Liver (tissue), 9 donors: ENCODE results near the gene ANKS1A. TPM values are rescaled to one million over a fixed set of nuclear protein-coding genes. Genes with fewer than 3 reads are reported as not detected.

ENCODE experiments used
- DNase-seq: peaks from one replicate; pipeline ENCODE4 v3.0.0-alpha.2; 2017; ENCODE audit warnings: low spot score
- H3K27ac ChIP-seq, 2 donors: one replicate each; pipeline ENCODE4 v1.7.0; 2013; ENCODE audit warnings: inconsistent platforms in 2 of 2, low read length in 2 of 2, control low read depth in 1 of 2, low read depth in 1 of 2, mild to moderate bottlenecking in 1 of 2
- H3K27me3 ChIP-seq, 4 donors: one replicate each; pipeline versions ENCODE4 v1.6.1 to v1.7.0; 2013; ENCODE audit warnings: low read length in 3 of 4, inconsistent platforms in 1 of 4, mild to moderate bottlenecking in 1 of 4, moderate library complexity in 1 of 4; ENCODE audit not compliant: control insufficient read depth in 4 of 4, insufficient read depth in 4 of 4
- H3K36me3 ChIP-seq, 4 donors: one replicate each; pipeline versions ENCODE4 v1.6.1 to v1.7.0; 2013; ENCODE audit warnings: low read length in 3 of 4, mild to moderate bottlenecking in 3 of 4, low read depth in 1 of 4, moderate library complexity in 1 of 4; ENCODE audit not compliant: control insufficient read depth in 4 of 4, insufficient read depth in 3 of 4
- H3K4me1 ChIP-seq, 4 donors: one replicate each; pipeline versions ENCODE4 v1.6.1 to v1.7.0; 2013; ENCODE audit warnings: low read length in 3 of 4, mild to moderate bottlenecking in 3 of 4, moderate library complexity in 1 of 4; ENCODE audit not compliant: control insufficient read depth in 4 of 4, insufficient read depth in 4 of 4
- H3K4me3 ChIP-seq, 3 donors: one replicate each; pipeline versions ENCODE4 v1.6.1 to v1.7.0; 2013; ENCODE audit warnings: low read length in 3 of 3, control low read depth in 1 of 3, low read depth in 1 of 3, mild to moderate bottlenecking in 1 of 3
- H3K9ac ChIP-seq, 2 donors: one replicate each; pipeline ENCODE4 v1.7.0; 2013; ENCODE audit warnings: low read length in 2 of 2, mild to moderate bottlenecking in 2 of 2, moderate library complexity in 2 of 2, control low read depth in 1 of 2, low read depth in 1 of 2
- H3K9me3 ChIP-seq, 4 donors: one replicate each; pipeline versions ENCODE4 v1.6.1 to v1.7.0; 2013; ENCODE audit warnings: low read length in 3 of 4; ENCODE audit not compliant: control insufficient read depth in 4 of 4
- ATF3 ChIP-seq: IDR thresholded peaks from 2 replicates; pipeline ENCODE4 v1.6.1; 2016; ENCODE audit warnings: antibody characterized with exemption
- EGR1 ChIP-seq, 2 donors: IDR thresholded peaks; 2 replicates each; pipeline ENCODE4 v1.6.1; 2016 to 2018; ENCODE audit warnings: antibody characterized with exemption in 2 of 2, low read depth in 2 of 2
- FOXA1 ChIP-seq: IDR thresholded peaks from 2 replicates; pipeline ENCODE4 v1.6.1; 2016; ENCODE audit warnings: antibody characterized with exemption
- FOXA2 ChIP-seq: IDR thresholded peaks from 2 replicates; pipeline ENCODE4 v1.6.1; 2016; ENCODE audit warnings: antibody characterized with exemption
- GABPA ChIP-seq, 2 donors: IDR thresholded peaks in 1 of 2; conservative IDR thresholded peaks in 1 of 2; 2 replicates each; pipeline ENCODE4 v1.6.1; 2016; ENCODE audit warnings: antibody characterized with exemption in 2 of 2, mild to moderate bottlenecking in 1 of 2, moderate library complexity in 1 of 2
- HNF4A ChIP-seq, 2 donors: conservative IDR thresholded peaks; 2 replicates each; pipeline ENCODE4 v1.6.1; 2016; ENCODE audit warnings: antibody characterized with exemption in 2 of 2, mild to moderate bottlenecking in 2 of 2
- JUND ChIP-seq, 2 donors: IDR thresholded peaks; 2 replicates each; pipeline ENCODE4 v1.6.1; 2016; ENCODE audit warnings: antibody characterized with exemption in 2 of 2
- NR2F2 ChIP-seq: IDR thresholded peaks from 2 replicates; pipeline ENCODE4 v1.6.1; 2016; ENCODE audit warnings: antibody characterized with exemption
- RAD21 ChIP-seq, 2 donors: IDR thresholded peaks; 2 replicates each; pipeline ENCODE4 v1.6.1; 2016; ENCODE audit warnings: antibody characterized with exemption in 2 of 2, mild to moderate bottlenecking in 2 of 2
- REST ChIP-seq: IDR thresholded peaks from 2 replicates; pipeline ENCODE4 v1.6.1; 2016; ENCODE audit warnings: antibody characterized with exemption, mild to moderate bottlenecking
- RXRA ChIP-seq, 2 donors: IDR thresholded peaks; 2 replicates each; pipeline ENCODE4 v1.6.1; 2017 to 2018; ENCODE audit warnings: antibody characterized with exemption in 2 of 2, mild to moderate bottlenecking in 1 of 2
- SP1 ChIP-seq: IDR thresholded peaks from 2 replicates; pipeline ENCODE4 v1.6.1; 2018; ENCODE audit warnings: antibody characterized with exemption, mild to moderate bottlenecking
- TAF1 ChIP-seq: conservative IDR thresholded peaks from 2 replicates; pipeline ENCODE4 v1.6.1; 2016; ENCODE audit warnings: antibody characterized with exemption, mild to moderate bottlenecking
- YY1 ChIP-seq: IDR thresholded peaks from 2 replicates; pipeline ENCODE4 v1.6.1; 2016; ENCODE audit warnings: antibody characterized with exemption, mild to moderate bottlenecking
- WGBS: extraction: QIAGEN DNeasy Blood & Tissue Kit; methylation state at CpG from one replicate; pipeline ENCODE4 v1.1.7; 2013; 5-methylcytosine and 5-hydroxymethylcytosine counted together
- polyA plus RNA-seq, 2 donors: library from polyadenylated mRNA; stranded (reverse) in 1 of 2; unstranded in 1 of 2; fragments of 200-250 nt in 1 of 2; fragments of >200 nt in 1 of 2; fragmentation: Nextera tagmentation in 1 of 2; extraction: Ambion mirVana in 1 of 2; gene quantifications; one replicate each; pipeline versions ENCODE4 v1.2.1 to v1.2.3, GENCODE V29; 2013 to 2015
- total RNA-seq, 2 donors: library from RNA; depleted of rRNA; stranded (reverse); fragments of >200 nt; gene quantifications; one replicate each; pipeline ENCODE4 v1.2.3, GENCODE V29; 2014
- TF ChIP-seq, protein P1 (sequence below): IDR thresholded peaks from 2 replicates; pipeline ENCODE4 v1.6.1; 2016; ENCODE audit warnings: antibody characterized with exemption
- TF ChIP-seq, protein P2 (sequence below): IDR thresholded peaks from 2 replicates; pipeline ENCODE4 v1.6.1; 2016; ENCODE audit warnings: antibody characterized with exemption
- TF ChIP-seq, protein P3 (sequence below): fragments of 150-350 bp; IDR thresholded peaks from 2 replicates; pipeline ENCODE4 v1.5.1; 2017; ENCODE audit warnings: improper control_type of control experiment, low read depth, low read length; ENCODE audit not compliant: missing input control
- donor health status: healthy.
- donor health status: healthy.
- donor health status: healthy.
- donor health status: healthy.
- donor health status: healthy.

ANKS1A gene
- total and polyA plus RNA-seq, 4 donors, result 4.3 to 18.7 (median 6.7) TPM

GRCh38 chr6:34912715-34913464 lies 23.8 kb downstream of the ANKS1A start:
- no peaks in the 10 kb centered on the region for H3K27me3 ChIP-seq
- H3K9me3 ChIP-seq, result no peaks in the 10 kb centered on the region
- TF ChIP-seq YY1 (no peak), REST (no peak), FOXA2 (no peak), JUND (IDR thresholded peaks at IDR 0.05) (no peak), EGR1 (IDR thresholded peaks at IDR 0.05; ENCODE audit: low read depth in 2 of 2) (no peak), NR2F2 (no peak), RXRA (IDR thresholded peaks at IDR 0.05) (no peak), ATF3 (no peak), GABPA (IDR thresholded peaks at IDR 0.05 in 1 of 2, conservative IDR thresholded peaks at IDR 0.05 in 1 of 2) (no peak), SP1 (no peak), HNF4A (conservative IDR thresholded peaks at IDR 0.05) (no peak), TAF1 (no peak), RAD21 (IDR thresholded peaks at IDR 0.05) (no peak), FOXA1 (no peak)
- TF ChIP-seq, protein P1, sequence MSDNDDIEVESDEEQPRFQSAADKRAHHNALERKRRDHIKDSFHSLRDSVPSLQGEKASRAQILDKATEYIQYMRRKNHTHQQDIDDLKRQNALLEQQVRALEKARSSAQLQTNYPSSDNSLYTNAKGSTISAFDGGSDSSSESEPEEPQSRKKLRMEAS, result no peak
- TF ChIP-seq, protein P2, sequence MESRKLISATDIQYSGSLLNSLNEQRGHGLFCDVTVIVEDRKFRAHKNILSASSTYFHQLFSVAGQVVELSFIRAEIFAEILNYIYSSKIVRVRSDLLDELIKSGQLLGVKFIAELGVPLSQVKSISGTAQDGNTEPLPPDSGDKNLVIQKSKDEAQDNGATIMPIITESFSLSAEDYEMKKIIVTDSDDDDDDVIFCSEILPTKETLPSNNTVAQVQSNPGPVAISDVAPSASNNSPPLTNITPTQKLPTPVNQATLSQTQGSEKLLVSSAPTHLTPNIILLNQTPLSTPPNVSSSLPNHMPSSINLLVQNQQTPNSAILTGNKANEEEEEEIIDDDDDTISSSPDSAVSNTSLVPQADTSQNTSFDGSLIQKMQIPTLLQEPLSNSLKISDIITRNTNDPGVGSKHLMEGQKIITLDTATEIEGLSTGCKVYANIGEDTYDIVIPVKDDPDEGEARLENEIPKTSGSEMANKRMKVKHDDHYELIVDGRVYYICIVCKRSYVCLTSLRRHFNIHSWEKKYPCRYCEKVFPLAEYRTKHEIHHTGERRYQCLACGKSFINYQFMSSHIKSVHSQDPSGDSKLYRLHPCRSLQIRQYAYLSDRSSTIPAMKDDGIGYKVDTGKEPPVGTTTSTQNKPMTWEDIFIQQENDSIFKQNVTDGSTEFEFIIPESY, result no peak
- TF ChIP-seq, protein P3, sequence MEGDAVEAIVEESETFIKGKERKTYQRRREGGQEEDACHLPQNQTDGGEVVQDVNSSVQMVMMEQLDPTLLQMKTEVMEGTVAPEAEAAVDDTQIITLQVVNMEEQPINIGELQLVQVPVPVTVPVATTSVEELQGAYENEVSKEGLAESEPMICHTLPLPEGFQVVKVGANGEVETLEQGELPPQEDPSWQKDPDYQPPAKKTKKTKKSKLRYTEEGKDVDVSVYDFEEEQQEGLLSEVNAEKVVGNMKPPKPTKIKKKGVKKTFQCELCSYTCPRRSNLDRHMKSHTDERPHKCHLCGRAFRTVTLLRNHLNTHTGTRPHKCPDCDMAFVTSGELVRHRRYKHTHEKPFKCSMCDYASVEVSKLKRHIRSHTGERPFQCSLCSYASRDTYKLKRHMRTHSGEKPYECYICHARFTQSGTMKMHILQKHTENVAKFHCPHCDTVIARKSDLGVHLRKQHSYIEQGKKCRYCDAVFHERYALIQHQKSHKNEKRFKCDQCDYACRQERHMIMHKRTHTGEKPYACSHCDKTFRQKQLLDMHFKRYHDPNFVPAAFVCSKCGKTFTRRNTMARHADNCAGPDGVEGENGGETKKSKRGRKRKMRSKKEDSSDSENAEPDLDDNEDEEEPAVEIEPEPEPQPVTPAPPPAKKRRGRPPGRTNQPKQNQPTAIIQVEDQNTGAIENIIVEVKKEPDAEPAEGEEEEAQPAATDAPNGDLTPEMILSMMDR, result no peak
- no peak overlapping the region for H3K9ac ChIP-seq
- no peak for DNase-seq
- H3K36me3 ChIP-seq, result no peaks in the 10 kb centered on the region
- H3K4me3 ChIP-seq, result no peak overlapping the region
- H3K4me1 ChIP-seq, result no peaks in the 10 kb centered on the region
- H3K27ac ChIP-seq, result no peak overlapping the region
- 75% methylated on average over 3 of the region's 3 CpGs for WGBS
